ENCODE measurements around the gene TRUB2. TPM values are rescaled to one million over a fixed set of nuclear protein-coding genes. Genes with fewer than 3 reads are reported as not detected.
A peak's percentile ranks its signal among the peaks of the same experiment; 100 is the strongest.

Gene TRUB2
- total and polyA plus RNA-seq, 2 of the 13 experiments (the other 11 are each of a cell fraction or from before 2014, with no cell fraction given) = 22.3 to 41.2 TPM

DNA sequence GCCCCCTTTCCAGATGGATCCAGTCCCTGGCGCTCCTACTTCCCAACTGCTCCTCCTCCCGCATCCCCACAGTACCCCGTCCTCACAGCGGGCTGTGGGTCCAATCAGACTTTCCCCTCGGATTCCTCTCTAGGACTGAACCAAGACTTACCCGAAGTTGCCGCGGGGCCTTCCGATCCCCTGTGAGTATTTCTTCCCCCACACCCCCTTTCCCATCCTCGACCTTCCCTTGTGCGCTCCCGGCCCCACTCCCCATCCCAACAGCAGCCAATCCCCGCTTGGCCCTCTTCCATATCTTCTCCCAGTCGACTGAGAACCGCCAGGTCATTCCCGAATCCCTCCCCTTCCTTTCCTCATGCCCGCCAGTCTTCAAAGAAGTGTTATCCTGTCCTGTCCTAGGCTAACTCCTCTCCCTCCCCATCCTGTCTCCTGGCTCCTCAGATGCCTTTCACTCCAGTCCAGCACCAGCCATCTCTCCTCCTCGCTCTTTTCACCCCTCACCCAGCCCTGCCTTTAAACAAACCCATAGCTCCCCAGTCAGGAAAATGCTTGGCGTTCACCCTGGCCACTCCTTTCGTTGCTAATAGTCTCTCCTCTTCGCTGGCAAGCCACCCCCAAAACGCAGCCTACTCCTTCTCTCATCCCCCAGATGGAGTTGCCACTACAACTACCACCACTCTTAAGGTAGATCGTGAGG is 45.5 kb downstream of the TRUB2 start (continued):
- TF ChIP-seq, protein P1, sequence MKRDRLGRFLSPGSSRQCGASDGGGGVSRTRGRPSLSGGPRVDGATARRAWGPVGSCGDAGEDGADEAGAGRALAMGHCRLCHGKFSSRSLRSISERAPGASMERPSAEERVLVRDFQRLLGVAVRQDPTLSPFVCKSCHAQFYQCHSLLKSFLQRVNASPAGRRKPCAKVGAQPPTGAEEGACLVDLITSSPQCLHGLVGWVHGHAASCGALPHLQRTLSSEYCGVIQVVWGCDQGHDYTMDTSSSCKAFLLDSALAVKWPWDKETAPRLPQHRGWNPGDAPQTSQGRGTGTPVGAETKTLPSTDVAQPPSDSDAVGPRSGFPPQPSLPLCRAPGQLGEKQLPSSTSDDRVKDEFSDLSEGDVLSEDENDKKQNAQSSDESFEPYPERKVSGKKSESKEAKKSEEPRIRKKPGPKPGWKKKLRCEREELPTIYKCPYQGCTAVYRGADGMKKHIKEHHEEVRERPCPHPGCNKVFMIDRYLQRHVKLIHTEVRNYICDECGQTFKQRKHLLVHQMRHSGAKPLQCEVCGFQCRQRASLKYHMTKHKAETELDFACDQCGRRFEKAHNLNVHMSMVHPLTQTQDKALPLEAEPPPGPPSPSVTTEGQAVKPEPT (CRISPR knock-in tag; IDR thresholded peaks at IDR 0.05; ENCODE audit: low read depth) = no peak
- TF ChIP-seq CBFB (CRISPR knock-in tag; IDR thresholded peaks at IDR 0.05) (0 out of 2 replicates have a peak, but pooled peaks have one; percentile 13), SP4 (CRISPR knock-in tag; IDR thresholded peaks at IDR 0.05) (no peak), ZBTB7A (CRISPR knock-in tag; IDR thresholded peaks at IDR 0.05) (no peak), ZNF431 (CRISPR knock-in tag; IDR thresholded peaks at IDR 0.05; ENCODE audit: borderline replicate concordance, low read depth) (no peak), KLF13 (CRISPR knock-in tag; IDR thresholded peaks at IDR 0.05) (no peak), TAF15 (IDR thresholded peaks at IDR 0.05; ENCODE audit: low read depth, low read length, poor library complexity, severe bottlenecking) (no peak), ZFP37 (CRISPR knock-in tag; IDR thresholded peaks at IDR 0.05; ENCODE audit: borderline replicate concordance) (no peak), PCBP1 (IDR thresholded peaks at IDR 0.05; ENCODE audit: borderline replicate concordance, low read depth, low read length) (no peak), ZNF468 (CRISPR knock-in tag; IDR thresholded peaks at IDR 0.05) (no peak), HDAC1 (CRISPR knock-in tag; IDR thresholded peaks at IDR 0.05) (peak; percentile 9; the same call in 1 of the 2 replicates), MTA1 (CRISPR knock-in tag; IDR thresholded peaks at IDR 0.05; ENCODE audit: borderline replicate concordance) (no peak)
- TF ChIP-seq, protein P2, sequence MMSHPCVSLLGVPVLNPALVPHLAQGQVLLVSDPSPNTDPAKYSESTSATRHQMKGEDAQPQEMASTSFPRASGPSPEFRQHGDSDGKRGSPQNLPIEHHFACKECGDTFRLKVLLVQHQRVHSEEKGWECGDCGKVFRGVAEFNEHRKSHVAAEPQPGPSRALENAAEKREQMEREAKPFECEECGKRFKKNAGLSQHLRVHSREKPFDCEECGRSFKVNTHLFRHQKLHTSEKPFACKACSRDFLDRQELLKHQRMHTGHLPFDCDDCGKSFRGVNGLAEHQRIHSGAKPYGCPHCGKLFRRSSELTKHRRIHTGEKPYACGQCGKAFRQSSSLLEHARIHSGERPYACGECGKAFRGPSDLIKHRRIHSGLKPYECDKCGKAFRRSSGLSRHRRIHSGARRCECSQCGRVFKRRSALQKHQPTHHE (CRISPR knock-in tag; IDR thresholded peaks at IDR 0.05; ENCODE audit: borderline replicate concordance) = 0 out of 2 replicates have a peak, but pooled peaks have one; percentile 6
- TF ChIP-seq, protein P3, sequence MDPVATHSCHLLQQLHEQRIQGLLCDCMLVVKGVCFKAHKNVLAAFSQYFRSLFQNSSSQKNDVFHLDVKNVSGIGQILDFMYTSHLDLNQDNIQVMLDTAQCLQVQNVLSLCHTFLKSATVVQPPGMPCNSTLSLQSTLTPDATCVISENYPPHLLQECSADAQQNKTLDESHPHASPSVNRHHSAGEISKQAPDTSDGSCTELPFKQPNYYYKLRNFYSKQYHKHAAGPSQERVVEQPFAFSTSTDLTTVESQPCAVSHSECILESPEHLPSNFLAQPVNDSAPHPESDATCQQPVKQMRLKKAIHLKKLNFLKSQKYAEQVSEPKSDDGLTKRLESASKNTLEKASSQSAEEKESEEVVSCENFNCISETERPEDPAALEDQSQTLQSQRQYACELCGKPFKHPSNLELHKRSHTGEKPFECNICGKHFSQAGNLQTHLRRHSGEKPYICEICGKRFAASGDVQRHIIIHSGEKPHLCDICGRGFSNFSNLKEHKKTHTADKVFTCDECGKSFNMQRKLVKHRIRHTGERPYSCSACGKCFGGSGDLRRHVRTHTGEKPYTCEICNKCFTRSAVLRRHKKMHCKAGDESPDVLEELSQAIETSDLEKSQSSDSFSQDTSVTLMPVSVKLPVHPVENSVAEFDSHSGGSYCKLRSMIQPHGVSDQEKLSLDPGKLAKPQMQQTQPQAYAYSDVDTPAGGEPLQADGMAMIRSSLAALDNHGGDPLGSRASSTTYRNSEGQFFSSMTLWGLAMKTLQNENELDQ (CRISPR knock-in tag; IDR thresholded peaks at IDR 0.05; ENCODE audit: borderline replicate concordance) = no peak
- TF ChIP-seq, protein P4, sequence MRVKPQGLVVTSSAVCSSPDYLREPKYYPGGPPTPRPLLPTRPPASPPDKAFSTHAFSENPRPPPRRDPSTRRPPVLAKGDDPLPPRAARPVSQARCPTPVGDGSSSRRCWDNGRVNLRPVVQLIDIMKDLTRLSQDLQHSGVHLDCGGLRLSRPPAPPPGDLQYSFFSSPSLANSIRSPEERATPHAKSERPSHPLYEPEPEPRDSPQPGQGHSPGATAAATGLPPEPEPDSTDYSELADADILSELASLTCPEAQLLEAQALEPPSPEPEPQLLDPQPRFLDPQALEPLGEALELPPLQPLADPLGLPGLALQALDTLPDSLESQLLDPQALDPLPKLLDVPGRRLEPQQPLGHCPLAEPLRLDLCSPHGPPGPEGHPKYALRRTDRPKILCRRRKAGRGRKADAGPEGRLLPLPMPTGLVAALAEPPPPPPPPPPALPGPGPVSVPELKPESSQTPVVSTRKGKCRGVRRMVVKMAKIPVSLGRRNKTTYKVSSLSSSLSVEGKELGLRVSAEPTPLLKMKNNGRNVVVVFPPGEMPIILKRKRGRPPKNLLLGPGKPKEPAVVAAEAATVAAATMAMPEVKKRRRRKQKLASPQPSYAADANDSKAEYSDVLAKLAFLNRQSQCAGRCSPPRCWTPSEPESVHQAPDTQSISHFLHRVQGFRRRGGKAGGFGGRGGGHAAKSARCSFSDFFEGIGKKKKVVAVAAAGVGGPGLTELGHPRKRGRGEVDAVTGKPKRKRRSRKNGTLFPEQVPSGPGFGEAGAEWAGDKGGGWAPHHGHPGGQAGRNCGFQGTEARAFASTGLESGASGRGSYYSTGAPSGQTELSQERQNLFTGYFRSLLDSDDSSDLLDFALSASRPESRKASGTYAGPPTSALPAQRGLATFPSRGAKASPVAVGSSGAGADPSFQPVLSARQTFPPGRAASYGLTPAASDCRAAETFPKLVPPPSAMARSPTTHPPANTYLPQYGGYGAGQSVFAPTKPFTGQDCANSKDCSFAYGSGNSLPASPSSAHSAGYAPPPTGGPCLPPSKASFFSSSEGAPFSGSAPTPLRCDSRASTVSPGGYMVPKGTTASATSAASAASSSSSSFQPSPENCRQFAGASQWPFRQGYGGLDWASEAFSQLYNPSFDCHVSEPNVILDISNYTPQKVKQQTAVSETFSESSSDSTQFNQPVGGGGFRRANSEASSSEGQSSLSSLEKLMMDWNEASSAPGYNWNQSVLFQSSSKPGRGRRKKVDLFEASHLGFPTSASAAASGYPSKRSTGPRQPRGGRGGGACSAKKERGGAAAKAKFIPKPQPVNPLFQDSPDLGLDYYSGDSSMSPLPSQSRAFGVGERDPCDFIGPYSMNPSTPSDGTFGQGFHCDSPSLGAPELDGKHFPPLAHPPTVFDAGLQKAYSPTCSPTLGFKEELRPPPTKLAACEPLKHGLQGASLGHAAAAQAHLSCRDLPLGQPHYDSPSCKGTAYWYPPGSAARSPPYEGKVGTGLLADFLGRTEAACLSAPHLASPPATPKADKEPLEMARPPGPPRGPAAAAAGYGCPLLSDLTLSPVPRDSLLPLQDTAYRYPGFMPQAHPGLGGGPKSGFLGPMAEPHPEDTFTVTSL (CRISPR knock-in tag; IDR thresholded peaks at IDR 0.05; ENCODE audit: borderline replicate concordance) = no peak
